K562 (cell line): ENCODE results near the gene TALDO1. TPM values are rescaled to one million over a fixed set of nuclear protein-coding genes. Genes with fewer than 3 reads are reported as not detected.

Experiments used
- ATAC-seq: fragments of 200-7000 bp; cut with Tn5 transposase; 3 replicates; pipeline ENCODE4 v1.9.1; 2020; ENCODE audit warnings: moderate library complexity
- BruUV-seq: library from RNA; stranded (reverse); fragments of 400-500 nt; replicated peaks from 2 replicates; lab custom pipeline; 2021; lab: Mats Ljungman, UMichigan
- CTCF ChIA-PET: fragments of 300-600 bp; formaldehyde crosslinking; extraction: SDS; loops from one replicate; lab custom pipeline; 2021; ENCODE audit warnings: low intra/inter-chr PET ratio; lab: Yijun Ruan, JAX
- POLR2A ChIA-PET: fragments of 300-600, 350-650 bp; sonication (Branson Sonifier 250); formaldehyde crosslinking; extraction: SDS; loops from one replicate; lab custom pipeline; 2021; ENCODE audit warnings: antibody characterized with exemption, inconsistent platforms; lab: Yijun Ruan, JAX
- DNase-seq, 4 experiments: peaks; one replicate each; pipeline versions ENCODE4 v3.0.0 to v3.0.0-alpha.2; 2011 to 2018; ENCODE audit warnings: low spot score in 3 of 4, mixed read lengths in 3 of 4; ENCODE audit errors: extremely low read depth in 1 of 4
- FAIRE-seq: peaks from 2 replicates; lab custom pipeline; 2011; peaks lifted over from hg19 to GRCh38; lab: Jason Lieb, UNC
- H2AFZ ChIP-seq: 2 replicates; pipeline ENCODE4 v1.6.0; 2011; ENCODE audit warnings: low read depth, low read length, control low read depth, inconsistent platforms
- H3K27ac ChIP-seq: fragments of 200-600 bp; 3 replicates; pipeline ENCODE4 v1.8.0; 2011; ENCODE audit warnings: low read depth, mild to moderate bottlenecking, control low read depth, inconsistent platforms, low read length, moderate library complexity, mixed read lengths; ENCODE audit errors: extremely low read depth
- H3K27me3 ChIP-seq, 2 experiments: fragments of 300-600 bp in 1 of 2; 2 replicates in 1 of 2; 3 replicates in 1 of 2; pipeline versions ENCODE4 v1.6.0 to v1.8.0; 2011; ENCODE audit warnings: inconsistent platforms in 2 of 2, low read length in 2 of 2, mild to moderate bottlenecking in 1 of 2, mixed read lengths in 1 of 2, moderate library complexity in 1 of 2; ENCODE audit not compliant: control insufficient read depth in 2 of 2, insufficient read depth in 2 of 2
- H3K36me3 ChIP-seq: fragments of 300-600 bp; 3 replicates; pipeline ENCODE4 v1.8.0; 2011; ENCODE audit warnings: mild to moderate bottlenecking, low read length, inconsistent platforms; ENCODE audit not compliant: control insufficient read depth, insufficient read depth
- H3K4me1 ChIP-seq, 2 experiments: fragments of 200-600 bp in 1 of 2; replicated peaks in 1 of 2; 2 replicates in 1 of 2; 3 replicates in 1 of 2; pipeline versions ENCODE4 v1.5.1 to v1.8.0; 2011; ENCODE audit warnings: inconsistent platforms in 2 of 2, low read length in 2 of 2, mild to moderate bottlenecking in 1 of 2, mixed read lengths in 1 of 2, moderate library complexity in 1 of 2; ENCODE audit not compliant: control insufficient read depth in 2 of 2, insufficient read depth in 2 of 2
- H3K4me2 ChIP-seq: 2 replicates; pipeline ENCODE4 v1.6.1; 2011; ENCODE audit warnings: low read length, control low read depth, inconsistent platforms, mixed read lengths; ENCODE audit not compliant: insufficient read depth
- H3K4me3 ChIP-seq: fragments of 200-600 bp; sonication (generic), shearing (Covaris generic); 2 replicates; pipeline ENCODE4 v1.5.1; 2016; ENCODE audit warnings: control low read depth, inconsistent platforms
- H3K79me2 ChIP-seq: fragments of 200-600 bp; 3 replicates; pipeline ENCODE4 v1.8.0; 2011; ENCODE audit warnings: low read length, inconsistent platforms; ENCODE audit not compliant: control insufficient read depth, insufficient read depth
- H3K9ac ChIP-seq, 2 experiments: 2 replicates each; pipeline versions ENCODE4 v1.6.0 to v1.6.1; 2011; ENCODE audit warnings: low read depth in 2 of 2, low read length in 2 of 2, control low read depth in 1 of 2, inconsistent platforms in 1 of 2, mild to moderate bottlenecking in 1 of 2, mixed read lengths in 1 of 2; ENCODE audit not compliant: insufficient read depth in 1 of 2
- H3K9me1 ChIP-seq: one replicate; pipeline ENCODE4 v1.6.0; 2011; ENCODE audit warnings: inconsistent platforms, mild to moderate bottlenecking, low read length, moderate library complexity; ENCODE audit not compliant: control insufficient read depth, insufficient read depth
- H3K9me3 ChIP-seq: replicated peaks from 2 replicates; pipeline ENCODE4 v1.5.1; 2011; ENCODE audit warnings: low read depth, low read length, inconsistent platforms; ENCODE audit not compliant: control insufficient read depth, insufficient read depth
- H4K20me1 ChIP-seq: replicated peaks from 2 replicates; pipeline ENCODE4 v1.6.1; 2011; ENCODE audit warnings: low read length, inconsistent platforms, mixed read lengths; ENCODE audit not compliant: control insufficient read depth, insufficient read depth
- ADNP ChIP-seq: fragments of 200-800 bp; sonication (Bioruptor generic); IDR thresholded peaks from 2 replicates; pipeline ENCODE4 v1.6.1; 2016; ENCODE audit warnings: missing genetic modification characterization, missing compliant biosample characterization
- CBFA2T2 ChIP-seq: fragments of 450-650 bp; conservative IDR thresholded peaks from 2 replicates; pipeline ENCODE4 v1.6.1; 2017; ENCODE audit warnings: mild to moderate bottlenecking
- CC2D1A ChIP-seq: fragments of 450-650 bp; IDR thresholded peaks from 2 replicates; pipeline ENCODE4 v1.6.1; 2017; ENCODE audit warnings: mild to moderate bottlenecking
- CEBPB ChIP-seq: fragments of 450-650 bp; IDR thresholded peaks from 2 replicates; pipeline ENCODE4 v1.6.1; 2016; ENCODE audit warnings: missing genetic modification characterization, missing compliant biosample characterization
- HOXB6 ChIP-seq: fragments of 250-450 bp; sonication (Bioruptor Pico); IDR thresholded peaks from 2 replicates; pipeline ENCODE4 v1.5.1; 2022; ENCODE audit warnings: mild to moderate bottlenecking, borderline replicate concordance
- ILF3 ChIP-seq: fragments of 450-650 bp; IDR thresholded peaks from 2 replicates; pipeline ENCODE4 v1.6.1; 2018; ENCODE audit warnings: antibody characterized with exemption, mild to moderate bottlenecking, moderate library complexity, borderline replicate concordance
- NCOA1 ChIP-seq: fragments of 450-650 bp; IDR thresholded peaks from 2 replicates; pipeline ENCODE4 v1.6.1; 2016; ENCODE audit warnings: low read depth
- RBFOX2 ChIP-seq: fragments of 200-400 bp; formaldehyde crosslinking; IDR thresholded peaks from 2 replicates; pipeline ENCODE4 v1.6.1; 2017; ENCODE audit warnings: low read depth, mild to moderate bottlenecking, low read length, moderate library complexity
- RFX7 ChIP-seq: fragments of 250-450 bp; sonication (Bioruptor Pico); IDR thresholded peaks from 2 replicates; pipeline ENCODE4 v1.5.1; 2021; ENCODE audit warnings: mild to moderate bottlenecking
- STAG1 ChIP-seq: sonication (generic); formaldehyde crosslinking; IDR thresholded peaks from 2 replicates; pipeline ENCODE4 v1.5.0; 2020; ENCODE audit warnings: missing genetic modification reagents, borderline replicate concordance
- STAT5A ChIP-seq: IDR thresholded peaks from 2 replicates; pipeline ENCODE4 v1.6.1; 2012; ENCODE audit warnings: low read length, inconsistent platforms, borderline replicate concordance
- ZNF224 ChIP-seq: sonication (generic); formaldehyde crosslinking; IDR thresholded peaks from 2 replicates; pipeline ENCODE4 v1.8.0; 2022; ENCODE audit warnings: mild to moderate bottlenecking, missing genetic modification reagents
- WGBS: fragments of 100-300 bp; shearing (Covaris generic); methylation state at CpG from one replicate; pipeline ENCODE4 v1.1.6; 2016; ENCODE audit warnings: low coverage, mixed read lengths; ENCODE audit not compliant: insufficient coverage; ENCODE audit errors: missing lambda C conversion rate; 5-methylcytosine and 5-hydroxymethylcytosine counted together
- in situ Hi-C: fragments of 300-500 bp; cut with MboI; formaldehyde crosslinking; loops from 4 replicates; pipeline ENCODE4 v1.15.0; 2018; ENCODE audit warnings: inconsistent platforms, mixed read lengths
- intact Hi-C: fragments of 100-400 bp; cut with micrococcal nuclease; formaldehyde crosslinking; loops from 2 replicates; pipeline ENCODE4 v1.14.2; 2022
- polyA plus RNA-seq, 8 experiments: library from polyadenylated mRNA; depleted of rRNA in 4 of 8; stranded (reverse) in 5 of 8; unstranded in 3 of 8; fragments of >200 nt; fragmentation: Nextera tagmentation in 2 of 8; fragmentation: Illumina TruSeq in 1 of 8; extraction: Ambion mirVana in 2 of 8; extraction: Trizol in 1 of 8; gene quantifications; 2 replicates each; pipeline versions ENCODE4 v1.2.1 to v1.2.3, GENCODE V29; 2011 to 2014; ENCODE audit warnings: inconsistent platforms in 1 of 8, missing spikeins in 1 of 8
- total RNA-seq, 7 experiments: library from RNA; depleted of rRNA in 6 of 7; stranded (reverse); fragments of >200 nt in 6 of 7; fragmentation: Illumina TruSeq in 2 of 7; extraction: Trizol in 2 of 7; gene quantifications; 2 replicates each; pipeline versions ENCODE4 v1.2.1 to v1.2.3, GENCODE V29; 2011 to 2021; ENCODE audit warnings: low replicate concordance in 1 of 7
- TF ChIP-seq, protein P1 (sequence below): fragments of 450-650 bp; IDR thresholded peaks from 2 replicates; pipeline ENCODE4 v1.6.1; 2016; ENCODE audit warnings: low read depth
- TF ChIP-seq, protein P2 (sequence below): sonication (generic); formaldehyde crosslinking; IDR thresholded peaks from 2 replicates; pipeline ENCODE4 v1.8.0; 2022; ENCODE audit warnings: mild to moderate bottlenecking, missing genetic modification reagents
- TF ChIP-seq, protein P3 (sequence below): fragments of 250-450 bp; sonication (Bioruptor Pico); IDR thresholded peaks from 2 replicates; pipeline ENCODE4 v1.8.0; 2021; ENCODE audit warnings: moderate library complexity, mild to moderate bottlenecking, inconsistent platforms

Gene TALDO1
- total and polyA plus RNA-seq, 9 of the 15 experiments (the other 6 are each of a cell fraction or from before 2014, with no cell fraction given): 260 to 541 (median 441) TPM

DNA sequence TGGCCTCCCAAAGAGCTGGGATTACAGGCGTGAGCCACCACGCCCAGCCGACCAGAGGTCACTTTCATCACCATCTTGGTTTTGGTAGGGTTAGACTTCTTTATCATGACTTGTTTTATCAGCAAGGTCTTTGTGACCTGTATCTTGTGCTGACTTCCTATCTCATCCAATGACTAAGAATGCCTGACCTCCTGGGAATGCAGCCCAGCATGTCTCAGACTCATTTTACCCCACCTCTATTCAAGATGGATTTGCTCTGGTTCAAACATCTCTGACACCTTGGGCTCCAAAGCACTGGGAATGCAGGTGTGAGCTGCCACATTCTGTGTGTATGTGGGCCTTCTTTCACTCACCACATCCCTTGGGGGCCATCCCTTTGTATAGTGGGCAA, 5.1 kb upstream of the TALDO1 start:
- POLR2A ChIA-PET: interaction anchor here (0.8 kb wide), 1 partner anchor 246 kb away, joined by 3 read pairs; no protein-coding TSS in a partner anchor
- CTCF ChIA-PET: no interaction called here
- H3K4me2 ChIP-seq: no peak overlapping the region
- no peaks in the 10 kb centered on the region for H4K20me1 ChIP-seq
- peaks cover 24 to 45% of the 10 kb centered on the region in 2 experiments; a peak in 4 of 5 replicates for H3K4me1 ChIP-seq
- WGBS: 40% methylated on average over 3 of the region's 3 CpGs
- no TSS peak for BruUV-seq
- DNase-seq: no peak
- no peak overlapping the region; the same call in 2 of the 3 replicates for H3K27ac ChIP-seq
- ATAC-seq: no peak
- FAIRE-seq: no peak
- peaks cover 3% of the 10 kb centered on the region for H3K9me1 ChIP-seq
- no peaks in the 10 kb centered on the region for H3K9me3 ChIP-seq
- H2AFZ ChIP-seq: no peak overlapping the region
- TF ChIP-seq STAT5A (no peak), NCOA1 (no peak), ZNF224 (CRISPR knock-in tag) (no peak), RBFOX2 (no peak), CEBPB (no peak), RFX7 (CRISPR knock-in tag) (no peak), CC2D1A (no peak), CBFA2T2 (no peak), HOXB6 (no peak), STAG1 (CRISPR knock-in tag) (no peak), ADNP (tag) (no peak), ILF3 (no peak)
- TF ChIP-seq, protein P1, sequence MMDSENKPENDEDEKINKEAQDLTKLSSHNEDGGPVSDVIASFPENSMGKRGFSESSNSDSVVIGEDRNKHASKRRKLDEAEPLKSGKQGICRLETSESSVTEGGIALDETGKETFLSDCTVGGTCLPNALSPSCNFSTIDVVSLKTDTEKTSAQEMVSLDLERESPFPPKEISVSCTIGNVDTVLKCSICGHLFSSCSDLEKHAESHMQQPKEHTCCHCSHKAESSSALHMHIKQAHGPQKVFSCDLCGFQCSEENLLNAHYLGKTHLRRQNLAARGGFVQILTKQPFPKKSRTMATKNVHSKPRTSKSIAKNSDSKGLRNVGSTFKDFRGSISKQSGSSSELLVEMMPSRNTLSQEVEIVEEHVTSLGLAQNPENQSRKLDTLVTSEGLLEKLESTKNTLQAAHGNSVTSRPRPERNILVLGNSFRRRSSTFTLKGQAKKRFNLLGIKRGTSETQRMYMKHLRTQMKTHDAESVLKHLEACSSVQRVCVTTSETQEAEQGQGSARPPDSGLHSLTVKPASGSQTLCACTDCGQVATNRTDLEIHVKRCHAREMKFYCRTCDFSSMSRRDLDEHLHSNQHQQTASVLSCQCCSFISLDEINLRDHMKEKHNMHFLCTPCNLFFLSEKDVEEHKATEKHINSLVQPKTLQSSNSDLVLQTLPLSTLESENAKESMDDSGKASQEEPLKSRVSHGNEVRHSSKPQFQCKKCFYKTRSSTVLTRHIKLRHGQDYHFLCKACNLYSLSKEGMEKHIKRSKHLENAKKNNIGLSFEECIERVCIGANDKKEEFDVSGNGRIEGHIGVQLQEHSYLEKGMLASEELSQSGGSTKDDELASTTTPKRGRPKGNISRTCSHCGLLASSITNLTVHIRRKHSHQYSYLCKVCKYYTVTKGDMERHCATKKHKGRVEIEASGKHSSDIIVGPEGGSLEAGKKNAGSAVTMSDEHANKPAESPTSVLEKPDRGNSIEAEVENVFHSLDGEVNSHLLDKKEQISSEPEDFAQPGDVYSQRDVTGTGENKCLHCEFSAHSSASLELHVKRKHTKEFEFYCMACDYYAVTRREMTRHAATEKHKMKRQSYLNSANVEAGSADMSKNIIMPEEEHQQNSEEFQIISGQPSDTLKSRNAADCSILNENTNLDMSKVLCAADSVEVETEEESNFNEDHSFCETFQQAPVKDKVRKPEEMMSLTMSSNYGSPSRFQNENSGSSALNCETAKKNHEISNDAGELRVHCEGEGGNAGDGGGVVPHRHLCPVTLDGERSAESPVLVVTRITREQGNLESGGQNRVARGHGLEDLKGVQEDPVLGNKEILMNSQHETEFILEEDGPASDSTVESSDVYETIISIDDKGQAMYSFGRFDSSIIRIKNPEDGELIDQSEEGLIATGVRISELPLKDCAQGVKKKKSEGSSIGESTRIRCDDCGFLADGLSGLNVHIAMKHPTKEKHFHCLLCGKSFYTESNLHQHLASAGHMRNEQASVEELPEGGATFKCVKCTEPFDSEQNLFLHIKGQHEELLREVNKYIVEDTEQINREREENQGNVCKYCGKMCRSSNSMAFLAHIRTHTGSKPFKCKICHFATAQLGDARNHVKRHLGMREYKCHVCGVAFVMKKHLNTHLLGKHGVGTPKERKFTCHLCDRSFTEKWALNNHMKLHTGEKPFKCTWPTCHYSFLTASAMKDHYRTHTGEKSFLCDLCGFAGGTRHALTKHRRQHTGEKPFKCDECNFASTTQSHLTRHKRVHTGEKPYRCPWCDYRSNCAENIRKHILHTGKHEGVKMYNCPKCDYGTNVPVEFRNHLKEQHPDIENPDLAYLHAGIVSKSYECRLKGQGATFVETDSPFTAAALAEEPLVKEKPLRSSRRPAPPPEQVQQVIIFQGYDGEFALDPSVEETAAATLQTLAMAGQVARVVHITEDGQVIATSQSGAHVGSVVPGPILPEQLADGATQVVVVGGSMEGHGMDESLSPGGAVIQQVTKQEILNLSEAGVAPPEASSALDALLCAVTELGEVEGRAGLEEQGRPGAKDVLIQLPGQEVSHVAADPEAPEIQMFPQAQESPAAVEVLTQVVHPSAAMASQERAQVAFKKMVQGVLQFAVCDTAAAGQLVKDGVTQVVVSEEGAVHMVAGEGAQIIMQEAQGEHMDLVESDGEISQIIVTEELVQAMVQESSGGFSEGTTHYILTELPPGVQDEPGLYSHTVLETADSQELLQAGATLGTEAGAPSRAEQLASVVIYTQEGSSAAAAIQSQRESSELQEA: no peak
- TF ChIP-seq, protein P2, sequence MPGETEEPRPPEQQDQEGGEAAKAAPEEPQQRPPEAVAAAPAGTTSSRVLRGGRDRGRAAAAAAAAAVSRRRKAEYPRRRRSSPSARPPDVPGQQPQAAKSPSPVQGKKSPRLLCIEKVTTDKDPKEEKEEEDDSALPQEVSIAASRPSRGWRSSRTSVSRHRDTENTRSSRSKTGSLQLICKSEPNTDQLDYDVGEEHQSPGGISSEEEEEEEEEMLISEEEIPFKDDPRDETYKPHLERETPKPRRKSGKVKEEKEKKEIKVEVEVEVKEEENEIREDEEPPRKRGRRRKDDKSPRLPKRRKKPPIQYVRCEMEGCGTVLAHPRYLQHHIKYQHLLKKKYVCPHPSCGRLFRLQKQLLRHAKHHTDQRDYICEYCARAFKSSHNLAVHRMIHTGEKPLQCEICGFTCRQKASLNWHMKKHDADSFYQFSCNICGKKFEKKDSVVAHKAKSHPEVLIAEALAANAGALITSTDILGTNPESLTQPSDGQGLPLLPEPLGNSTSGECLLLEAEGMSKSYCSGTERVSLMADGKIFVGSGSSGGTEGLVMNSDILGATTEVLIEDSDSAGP (CRISPR knock-in tag): no peak
- TF ChIP-seq, protein P3, sequence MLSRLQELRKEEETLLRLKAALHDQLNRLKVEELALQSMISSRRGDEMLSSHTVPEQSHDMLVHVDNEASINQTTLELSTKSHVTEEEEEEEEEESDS (CRISPR knock-in tag): no peak
- no peak overlapping the region for H3K9ac ChIP-seq
- H3K4me3 ChIP-seq: no peak overlapping the region
- in situ Hi-C loops: no loop called here
- no peaks in the 10 kb centered on the region for H3K27me3 ChIP-seq
- intact Hi-C loops: no loop called here
- no peaks in the 10 kb centered on the region; the same call in 2 of the 3 replicates for H3K79me2 ChIP-seq
- H3K36me3 ChIP-seq: no peaks in the 10 kb centered on the region
